ENCODE results near the gene ENTPD6.

The ENTPD6 gene

DNA sequence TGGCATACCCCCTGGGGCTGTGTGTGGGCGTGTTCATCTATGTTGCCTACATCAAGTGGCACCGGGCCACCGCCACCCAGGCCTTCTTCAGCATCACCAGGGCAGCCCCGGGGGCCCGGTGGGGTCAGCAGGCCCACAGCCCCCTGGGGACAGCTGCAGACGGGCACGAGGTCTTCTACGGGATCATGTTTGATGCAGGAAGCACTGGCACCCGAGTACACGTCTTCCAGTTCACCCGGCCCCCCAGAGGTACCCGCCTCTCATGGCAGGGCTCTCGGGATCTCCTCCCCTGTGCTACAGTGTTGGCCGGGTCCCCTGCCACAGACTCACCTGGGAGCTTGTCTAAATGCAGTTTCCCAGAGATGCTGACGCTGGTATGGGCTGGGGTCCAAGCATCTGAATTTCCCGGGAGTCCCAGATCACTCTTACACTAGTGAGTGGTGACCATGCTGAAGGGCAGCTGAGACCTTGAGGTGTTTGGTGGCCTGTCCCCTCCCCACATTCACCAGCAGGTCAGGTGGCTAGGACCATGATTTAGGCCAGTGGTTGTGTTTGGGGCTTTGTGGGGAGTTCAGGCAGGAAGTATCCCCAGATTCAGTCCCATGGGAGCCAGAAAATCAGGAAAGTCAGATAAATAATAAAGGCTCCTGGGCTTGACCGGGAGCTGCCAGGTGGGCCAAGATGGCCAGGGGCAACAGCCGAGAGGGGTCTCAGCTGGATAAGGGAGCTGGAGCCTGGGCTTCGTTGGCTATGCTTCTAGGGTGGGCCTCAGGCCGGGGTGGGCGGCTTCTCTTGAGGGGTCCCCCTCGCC, 11.8 kb downstream of the ENTPD6 start:
- peaks cover 3% of the 10 kb centered on the region for H3K27me3 Mint-ChIP-seq (ENCODE audit: low read depth, poor library complexity)
- peaks cover 34% of the 10 kb centered on the region for H3K36me3 Mint-ChIP-seq (ENCODE audit: low read depth)
- peak overlapping the region; percentile 60 for H3K27ac Mint-ChIP-seq
- no peak for DNase-seq
- H3K4me1 Mint-ChIP-seq, result peaks cover 11% of the 10 kb centered on the region
- TF ChIP-seq, protein P1, sequence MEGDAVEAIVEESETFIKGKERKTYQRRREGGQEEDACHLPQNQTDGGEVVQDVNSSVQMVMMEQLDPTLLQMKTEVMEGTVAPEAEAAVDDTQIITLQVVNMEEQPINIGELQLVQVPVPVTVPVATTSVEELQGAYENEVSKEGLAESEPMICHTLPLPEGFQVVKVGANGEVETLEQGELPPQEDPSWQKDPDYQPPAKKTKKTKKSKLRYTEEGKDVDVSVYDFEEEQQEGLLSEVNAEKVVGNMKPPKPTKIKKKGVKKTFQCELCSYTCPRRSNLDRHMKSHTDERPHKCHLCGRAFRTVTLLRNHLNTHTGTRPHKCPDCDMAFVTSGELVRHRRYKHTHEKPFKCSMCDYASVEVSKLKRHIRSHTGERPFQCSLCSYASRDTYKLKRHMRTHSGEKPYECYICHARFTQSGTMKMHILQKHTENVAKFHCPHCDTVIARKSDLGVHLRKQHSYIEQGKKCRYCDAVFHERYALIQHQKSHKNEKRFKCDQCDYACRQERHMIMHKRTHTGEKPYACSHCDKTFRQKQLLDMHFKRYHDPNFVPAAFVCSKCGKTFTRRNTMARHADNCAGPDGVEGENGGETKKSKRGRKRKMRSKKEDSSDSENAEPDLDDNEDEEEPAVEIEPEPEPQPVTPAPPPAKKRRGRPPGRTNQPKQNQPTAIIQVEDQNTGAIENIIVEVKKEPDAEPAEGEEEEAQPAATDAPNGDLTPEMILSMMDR (IDR thresholded peaks at IDR 0.05), result no peak
- H3K4me3 Mint-ChIP-seq, result no peak overlapping the region
- H3K9me3 Mint-ChIP-seq, result peaks cover 17% of the 10 kb centered on the region

DNA sequence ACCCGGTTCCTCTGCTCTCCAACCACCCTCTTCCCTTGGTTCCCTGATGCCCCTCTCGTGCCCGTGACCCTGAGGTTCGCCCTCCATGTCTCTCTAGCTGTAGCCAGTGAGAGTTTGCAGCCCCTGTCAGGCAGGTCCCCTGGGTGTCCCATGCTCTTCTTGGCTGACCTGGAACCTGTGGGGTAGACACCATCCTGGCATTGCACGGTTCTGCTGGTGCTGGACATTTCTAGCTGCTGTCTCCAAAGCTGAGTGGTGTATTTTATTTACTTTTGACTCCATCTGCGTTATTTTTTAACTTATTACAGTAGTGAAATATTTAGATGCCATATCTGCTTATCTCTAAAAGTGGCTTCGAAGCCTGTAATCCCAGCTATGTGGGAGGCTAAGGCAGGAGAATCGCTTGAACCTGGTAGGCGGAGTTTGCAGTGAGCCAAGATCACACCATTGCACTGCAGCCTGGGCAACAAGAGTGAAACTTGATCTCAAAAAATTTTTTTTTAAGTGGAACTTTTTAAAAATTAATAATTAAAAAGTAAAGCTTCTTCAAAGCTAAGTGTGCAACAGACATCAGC, 12.5 kb downstream of the ENTPD6 start:
- H3K4me1 Mint-ChIP-seq, result peaks cover 11% of the 10 kb centered on the region
- peaks cover 27% of the 10 kb centered on the region for H3K36me3 Mint-ChIP-seq (ENCODE audit: low read depth)
- peaks cover 3% of the 10 kb centered on the region for H3K27me3 Mint-ChIP-seq (ENCODE audit: low read depth, poor library complexity)
- peak overlapping the region; percentile 16 for H3K27ac Mint-ChIP-seq
- no peak for DNase-seq
- TF ChIP-seq, protein P1 (IDR thresholded peaks at IDR 0.05), result no peak
- peaks cover 10% of the 10 kb centered on the region for H3K9me3 Mint-ChIP-seq
- no peak overlapping the region for H3K4me3 Mint-ChIP-seq

DNA sequence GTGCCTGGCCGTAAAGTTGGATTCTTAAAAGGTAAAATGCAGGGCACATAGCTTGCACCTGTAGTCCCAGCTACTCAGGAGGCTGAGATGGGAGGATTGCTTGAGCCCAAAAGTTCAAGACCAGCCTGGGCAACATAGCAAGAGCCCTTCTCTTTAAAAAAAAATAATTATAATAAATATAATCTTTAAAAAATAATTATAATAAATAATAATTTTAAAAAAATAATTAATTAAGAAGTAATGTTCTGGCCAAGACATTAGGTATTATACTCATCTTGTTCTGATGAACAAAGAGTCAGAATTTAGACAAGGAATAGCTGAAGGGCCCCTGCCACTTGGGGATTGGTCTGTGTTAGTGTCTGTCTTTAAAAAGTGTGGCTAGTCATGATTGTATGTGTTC, 13.9 kb downstream of the ENTPD6 start:
- Mint-ChIP-seq H3K36me3 (ENCODE audit: low read depth) (peaks cover 16% of the 10 kb centered on the region), H3K4me1 (peaks cover 11% of the 10 kb centered on the region), H3K27me3 (ENCODE audit: low read depth, poor library complexity) (peaks cover 3% of the 10 kb centered on the region), H3K27ac (no peak overlapping the region), H3K4me3 (no peak overlapping the region), H3K9me3 (no peaks in the 10 kb centered on the region)
- TF ChIP-seq, protein P1 (IDR thresholded peaks at IDR 0.05), result no peak
- DNase-seq, result no peak

DNA sequence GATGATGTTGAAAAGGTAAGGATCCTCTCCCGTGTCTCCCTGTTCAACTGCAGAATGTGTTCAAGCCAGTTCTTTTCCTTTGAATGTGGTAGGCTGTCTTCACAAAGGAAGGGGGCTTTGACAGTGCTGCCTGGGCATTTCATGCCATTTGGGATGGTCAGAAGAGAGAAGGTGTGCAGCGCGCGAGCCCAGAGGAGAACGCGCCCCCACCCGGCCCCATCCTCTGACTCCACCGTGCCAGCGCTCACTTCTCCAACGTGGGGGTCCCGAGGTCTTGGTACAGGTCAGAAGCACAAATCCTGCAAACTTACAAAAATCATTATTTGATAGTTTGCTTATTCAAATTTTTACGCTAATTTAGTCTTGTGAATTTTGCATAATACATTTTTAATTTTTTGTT, 14.4 kb downstream of the ENTPD6 start:
- TF ChIP-seq, protein P1 (IDR thresholded peaks at IDR 0.05), result no peak
- DNase-seq, result no peak
- Mint-ChIP-seq H3K27me3 (ENCODE audit: low read depth, poor library complexity) (peaks cover 3% of the 10 kb centered on the region), H3K4me3 (no peak overlapping the region), H3K36me3 (ENCODE audit: low read depth) (peaks cover 16% of the 10 kb centered on the region), H3K4me1 (peaks cover 6% of the 10 kb centered on the region), H3K27ac (no peak overlapping the region), H3K9me3 (no peaks in the 10 kb centered on the region)

DNA sequence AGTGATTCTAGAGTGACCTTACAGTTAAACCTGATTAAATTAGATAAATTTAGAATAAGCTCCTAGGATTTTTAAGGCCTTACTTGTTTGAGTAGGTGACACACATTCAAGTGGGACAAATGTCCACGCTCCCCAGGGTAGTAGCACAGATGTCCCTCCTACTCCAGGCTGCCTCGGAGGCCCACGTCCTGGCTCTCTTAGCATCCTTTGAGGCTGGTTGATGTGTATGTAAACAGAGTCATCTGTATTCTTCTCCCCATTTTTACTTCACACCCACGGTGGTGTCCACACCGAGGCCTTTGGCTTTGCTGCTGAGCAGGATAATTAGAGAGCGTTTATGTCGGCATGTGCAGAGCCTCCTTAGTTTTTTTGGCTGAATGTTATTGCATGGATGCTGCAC, 15.8 kb downstream of the ENTPD6 start:
- Mint-ChIP-seq H3K27ac (no peak overlapping the region), H3K4me1 (no peaks in the 10 kb centered on the region), H3K36me3 (ENCODE audit: low read depth) (peaks cover 25% of the 10 kb centered on the region), H3K27me3 (ENCODE audit: low read depth, poor library complexity) (peaks cover 3% of the 10 kb centered on the region), H3K4me3 (no peak overlapping the region), H3K9me3 (no peaks in the 10 kb centered on the region)
- TF ChIP-seq, protein P1 (IDR thresholded peaks at IDR 0.05), result no peak
- no peak for DNase-seq
